ENCODE data around the gene POGK. TPM values are rescaled to one million over a fixed set of nuclear protein-coding genes. Genes with fewer than 3 reads are reported as not detected.
"Not testable (repeated sequence)": the region's sequence is repeated elsewhere in the genome, so short reads cannot be mapped to it uniquely, and the experiment has no call there.

POGK gene
- polyA plus RNA-seq, 1 experiment = 13.7 TPM

DNA sequence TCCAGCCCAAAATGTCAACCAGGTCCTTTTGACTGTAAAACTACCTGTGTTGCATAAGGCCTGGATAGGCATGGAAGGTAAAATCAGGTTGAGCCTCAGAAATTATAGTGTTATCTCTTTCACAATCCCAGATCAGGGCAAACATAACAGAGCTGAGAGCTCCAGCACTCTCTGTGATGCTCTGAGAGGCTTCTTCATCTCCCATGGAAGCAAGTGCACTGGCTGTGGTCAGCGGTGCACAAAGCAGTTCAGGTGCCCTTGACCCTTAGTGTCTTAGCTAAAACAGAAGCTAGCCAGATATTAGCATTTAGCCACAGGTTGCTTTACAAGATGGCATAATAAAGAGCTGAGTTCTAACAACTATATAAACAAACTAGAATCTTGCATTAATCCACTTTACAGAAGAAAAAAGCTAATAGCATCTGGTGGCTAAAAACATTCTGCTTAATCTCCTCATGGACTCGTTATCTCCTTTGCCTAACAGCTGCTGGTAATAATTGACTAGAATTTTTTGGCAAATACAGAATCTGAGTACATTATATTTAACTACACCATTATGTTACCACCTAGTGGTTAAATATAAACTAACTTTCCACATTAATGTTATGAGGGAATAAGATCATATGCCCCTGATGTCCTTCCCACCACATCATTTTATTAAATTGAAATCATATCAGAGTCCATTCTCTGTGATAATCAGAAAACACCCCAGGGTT lies 25.6 kb upstream of the POGK start:
- TF ChIP-seq, protein P1, sequence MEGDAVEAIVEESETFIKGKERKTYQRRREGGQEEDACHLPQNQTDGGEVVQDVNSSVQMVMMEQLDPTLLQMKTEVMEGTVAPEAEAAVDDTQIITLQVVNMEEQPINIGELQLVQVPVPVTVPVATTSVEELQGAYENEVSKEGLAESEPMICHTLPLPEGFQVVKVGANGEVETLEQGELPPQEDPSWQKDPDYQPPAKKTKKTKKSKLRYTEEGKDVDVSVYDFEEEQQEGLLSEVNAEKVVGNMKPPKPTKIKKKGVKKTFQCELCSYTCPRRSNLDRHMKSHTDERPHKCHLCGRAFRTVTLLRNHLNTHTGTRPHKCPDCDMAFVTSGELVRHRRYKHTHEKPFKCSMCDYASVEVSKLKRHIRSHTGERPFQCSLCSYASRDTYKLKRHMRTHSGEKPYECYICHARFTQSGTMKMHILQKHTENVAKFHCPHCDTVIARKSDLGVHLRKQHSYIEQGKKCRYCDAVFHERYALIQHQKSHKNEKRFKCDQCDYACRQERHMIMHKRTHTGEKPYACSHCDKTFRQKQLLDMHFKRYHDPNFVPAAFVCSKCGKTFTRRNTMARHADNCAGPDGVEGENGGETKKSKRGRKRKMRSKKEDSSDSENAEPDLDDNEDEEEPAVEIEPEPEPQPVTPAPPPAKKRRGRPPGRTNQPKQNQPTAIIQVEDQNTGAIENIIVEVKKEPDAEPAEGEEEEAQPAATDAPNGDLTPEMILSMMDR (IDR thresholded peaks at IDR 0.05; ENCODE audit: insufficient read depth, low read depth, low read length) = no peak
- DNase-seq (ENCODE audit: low read depth) = no peak
- ChIA-PET POLR2A (no interaction called here), CTCF (interaction anchor here (1.3 to 1.4 kb wide), 2 partner anchors 11 to 13 kb away, joined by 3 to 6 read pairs; no protein-coding TSS in a partner anchor)
- H3K4me3 ChIP-seq (ENCODE audit: low read depth, low read length) = no peak overlapping the region
- no peaks in the 10 kb centered on the region for H3K36me3 ChIP-seq (ENCODE audit: control insufficient read depth, insufficient read depth, low read length)
- no peaks in the 10 kb centered on the region for H3K27me3 ChIP-seq (ENCODE audit: control insufficient read depth, insufficient read depth, low read length)

DNA sequence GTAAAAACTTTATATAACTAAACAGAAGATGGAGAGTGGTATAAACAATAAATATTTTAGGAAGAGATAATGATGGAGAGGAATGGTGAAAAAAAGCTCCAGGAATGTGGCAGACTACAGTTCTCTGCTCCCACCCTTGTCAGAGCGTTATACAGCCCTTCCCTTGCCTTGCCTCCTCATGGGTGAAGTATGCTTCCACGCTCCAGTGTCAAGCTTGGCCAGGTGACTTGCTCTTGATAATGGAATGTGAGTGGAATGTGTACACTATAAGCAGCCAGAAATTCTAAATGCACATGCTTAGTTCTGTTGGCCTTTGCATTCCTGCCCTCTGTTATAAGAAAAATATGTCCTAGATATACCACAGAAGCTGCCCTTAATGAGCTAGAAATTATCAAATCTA lies 24.7 kb upstream of the POGK start:
- CTCF ChIA-PET = interaction anchor here (0.9 to 1.4 kb wide), 3 partner anchors 8 to 336 kb away, joined by 3 read pairs; no protein-coding TSS in a partner anchor
- DNase-seq (ENCODE audit: low read depth) = peak; percentile 3

DNA sequence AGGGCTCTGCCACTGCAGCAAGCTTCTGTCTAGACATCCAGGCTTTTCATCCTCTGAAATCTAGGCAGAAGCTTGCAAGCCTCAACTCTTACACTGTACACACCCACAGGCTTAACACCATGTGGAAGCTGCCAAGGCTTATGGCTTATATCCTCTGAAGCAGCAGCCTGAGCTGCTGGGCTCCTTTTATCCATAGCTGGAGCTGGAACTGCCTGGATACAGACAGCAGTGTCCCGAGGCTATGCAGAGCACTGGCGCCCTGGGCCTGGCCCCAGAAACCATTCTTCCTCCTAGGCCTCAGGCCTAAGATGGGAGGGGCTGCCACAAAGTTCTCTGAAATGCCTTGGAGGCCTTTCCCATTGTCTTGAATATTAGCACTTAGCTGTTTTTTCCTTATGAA lies 19.3 kb upstream of the POGK start:
- Histone ChIP-seq H3K4me3 (ENCODE audit: low read depth, low read length) (no peak overlapping the region), H3K36me3 (ENCODE audit: control insufficient read depth, insufficient read depth, low read length) (no peaks in the 10 kb centered on the region), H3K27me3 (ENCODE audit: control insufficient read depth, insufficient read depth, low read length) (no peaks in the 10 kb centered on the region)
- ChIA-PET POLR2A (no interaction called here), CTCF (interaction anchor here (1.1 kb wide), 1 partner anchor 239 kb away, joined by 3 read pairs; no protein-coding TSS in a partner anchor)
- TF ChIP-seq, protein P1 (IDR thresholded peaks at IDR 0.05; ENCODE audit: insufficient read depth, low read depth, low read length) = no peak
- DNase-seq (ENCODE audit: low read depth) = no peak

More for the DNA sequence above, 24.7 kb upstream of the POGK start:
- H3K36me3 ChIP-seq (ENCODE audit: control insufficient read depth, insufficient read depth, low read length) = no peaks in the 10 kb centered on the region
- H3K4me3 ChIP-seq (ENCODE audit: low read depth, low read length) = no peak overlapping the region
- H3K27me3 ChIP-seq (ENCODE audit: control insufficient read depth, insufficient read depth, low read length) = no peaks in the 10 kb centered on the region
- POLR2A ChIA-PET = no interaction called here
- TF ChIP-seq, protein P1 (IDR thresholded peaks at IDR 0.05; ENCODE audit: insufficient read depth, low read depth, low read length) = no peak

DNA sequence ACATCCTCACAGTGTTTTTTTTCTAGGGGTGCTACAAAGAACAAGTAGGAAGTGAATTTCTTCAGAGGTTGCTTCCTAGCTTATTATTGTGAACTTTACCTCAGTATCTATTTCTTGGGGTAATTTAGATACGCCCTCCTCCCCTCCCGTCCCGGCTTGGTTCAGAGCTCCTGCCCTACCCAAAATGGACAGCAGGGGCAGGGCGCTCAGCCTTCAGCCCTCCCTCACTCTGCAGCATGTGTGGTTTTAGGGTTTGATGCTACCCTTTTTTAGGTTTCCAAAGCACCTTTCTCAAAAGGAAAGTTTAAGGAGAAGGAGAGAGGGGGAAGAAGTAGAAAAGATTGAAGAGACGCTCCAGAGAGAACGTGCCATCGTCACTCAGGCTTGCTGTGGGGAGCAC lies 16.9 kb upstream of the POGK start:
- ChIA-PET CTCF (no interaction called here), POLR2A (no interaction called here)
- H3K36me3 ChIP-seq (ENCODE audit: control insufficient read depth, insufficient read depth, low read length) = no peaks in the 10 kb centered on the region
- H3K27me3 ChIP-seq (ENCODE audit: control insufficient read depth, insufficient read depth, low read length) = no peaks in the 10 kb centered on the region
- H3K4me3 ChIP-seq (ENCODE audit: low read depth, low read length) = no peak overlapping the region
- TF ChIP-seq, protein P1 (IDR thresholded peaks at IDR 0.05; ENCODE audit: insufficient read depth, low read depth, low read length) = peak; percentile 42; the same call in 1 of the 2 replicates
- no peak for DNase-seq (ENCODE audit: low read depth)

DNA sequence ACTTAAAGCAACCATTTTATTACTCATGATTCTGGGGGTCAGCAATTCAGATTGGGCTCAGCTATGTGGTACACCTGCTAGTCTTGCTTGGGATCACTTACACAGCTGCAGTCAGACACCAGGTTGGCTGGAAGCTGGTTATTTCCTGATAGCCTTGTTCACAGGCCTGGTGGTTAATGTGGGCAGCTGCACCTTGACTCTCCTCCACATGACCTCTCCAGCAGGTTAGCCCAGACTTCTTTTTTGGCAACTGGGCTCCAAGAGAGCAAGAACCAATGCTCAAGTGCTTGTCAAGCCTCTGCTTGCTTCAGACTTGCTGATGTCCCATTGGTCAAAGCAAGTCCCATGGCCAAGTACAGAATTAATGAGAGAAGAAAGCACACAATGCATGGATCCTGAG lies 11.8 kb upstream of the POGK start:
- TF ChIP-seq, protein P1 (IDR thresholded peaks at IDR 0.05; ENCODE audit: insufficient read depth, low read depth, low read length) = no peak
- Histone ChIP-seq H3K4me3 (ENCODE audit: low read depth, low read length) (no peak overlapping the region), H3K27me3 (ENCODE audit: control insufficient read depth, insufficient read depth, low read length) (0 out of 2 replicates have a peak, but pooled peaks cover under 1% of the 10 kb centered on the region), H3K36me3 (ENCODE audit: control insufficient read depth, insufficient read depth, low read length) (no peaks in the 10 kb centered on the region)
- CTCF ChIA-PET = interaction anchor here (1.1 kb wide), 1 partner anchor 13 kb away, joined by 3 read pairs; no protein-coding TSS in a partner anchor
- DNase-seq (ENCODE audit: low read depth) = no peak
- POLR2A ChIA-PET = no interaction called here

DNA sequence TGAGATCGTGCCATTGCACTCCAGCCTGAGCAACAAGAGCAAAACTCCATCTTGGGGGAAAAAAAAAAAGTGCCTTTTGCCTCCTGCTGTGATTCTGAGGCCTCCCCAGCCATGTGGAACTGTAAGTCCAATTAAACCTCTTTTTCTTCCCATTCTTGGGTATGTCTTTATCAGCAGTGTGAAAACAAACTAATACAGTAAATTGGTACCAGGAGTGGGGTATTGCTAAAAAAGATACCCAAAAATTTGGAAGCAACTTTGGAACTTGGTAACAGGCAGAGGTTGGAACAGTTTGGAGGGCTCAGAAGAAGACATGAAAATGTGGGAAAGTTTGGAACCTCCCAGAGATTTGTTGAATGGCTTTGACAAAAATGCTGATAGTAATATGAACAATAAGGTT lies 9.5 kb upstream of the POGK start:
- H3K4me3 ChIP-seq (ENCODE audit: low read depth, low read length); DNase-seq (ENCODE audit: low read depth); POLR2A ChIA-PET; CTCF ChIA-PET; H3K27me3 ChIP-seq (ENCODE audit: control insufficient read depth, insufficient read depth, low read length); H3K36me3 ChIP-seq (ENCODE audit: control insufficient read depth, insufficient read depth, low read length): not testable (repeated sequence)
